Measurements from ENCODE around the gene RBP2.
A peak's percentile ranks its signal among the peaks of the same experiment; 100 is the strongest.
"Not testable (repeated sequence)": the region's sequence is repeated elsewhere in the genome, so short reads cannot be mapped to it uniquely, and the experiment has no call there.

The RBP2 gene

GRCh38 chr3:139440639-139441556 lies 35.4 kb downstream of the RBP2 start:
- DNase-seq = no peak

GRCh38 chr3:139439278-139439677 lies 37.0 kb downstream of the RBP2 start:
- peak; percentile 42 for DNase-seq

- DNase-seq = no peak
These were observed 41.5 kb downstream of the RBP2 start for GRCh38 chr3:139434764-139435307.

GRCh38 chr3:139434228-139434627 lies 42.1 kb downstream of the RBP2 start:
- no peak for DNase-seq

- DNase-seq = no peak
These were observed 43.2 kb downstream of the RBP2 start for GRCh38 chr3:139433089-139433488.

- DNase-seq = no peak
These were observed 45.8 kb downstream of the RBP2 start for GRCh38 chr3:139430493-139430892.

GRCh38 chr3:139427283-139428060 lies 48.8 kb downstream of the RBP2 start:
- DNase-seq = peak; percentile 89

- no peak for DNase-seq
These were observed 50.4 kb downstream of the RBP2 start for GRCh38 chr3:139425745-139426400.

- no peak for DNase-seq
These were observed 53.1 kb downstream of the RBP2 start for GRCh38 chr3:139423232-139423631.

- DNase-seq = no peak
These were observed 54.9 kb downstream of the RBP2 start for GRCh38 chr3:139421460-139421859.

- DNase-seq = no peak
These were observed 55.3 kb downstream of the RBP2 start for GRCh38 chr3:139421040-139421439.

- DNase-seq = no peak
These were observed 58.2 kb downstream of the RBP2 start for GRCh38 chr3:139418144-139418543.

GRCh38 chr3:139416275-139416674 lies 60.0 kb downstream of the RBP2 start:
- DNase-seq = no peak

- no peak for DNase-seq
These were observed 61.6 kb downstream of the RBP2 start for GRCh38 chr3:139414608-139415224.

GRCh38 chr3:139412891-139413290 lies 63.4 kb downstream of the RBP2 start:
- not testable (repeated sequence) for DNase-seq

Data from DMS79 treated with DMSO at 0.1 percent for 48 hours (cell line).